PC-9 (cell line): ENCODE data around the gene PBX4. TPM values are rescaled to one million over a fixed set of nuclear protein-coding genes. Genes with fewer than 3 reads are reported as not detected.

Experiments
- BruUV-seq: library from RNA; stranded (reverse); fragments of 400-500 nt; replicated peaks from 2 replicates; lab custom pipeline; 2021; lab: Mats Ljungman, UMichigan
- CTCF ChIA-PET: fragments of 300-600 bp; sonication (Branson Sonifier 250); formaldehyde crosslinking; loops from one replicate; lab custom pipeline; 2022; ENCODE audit warnings: antibody characterized with exemption; lab: Charles Lee
- POLR2A ChIA-PET: fragments of 300-600 bp; sonication (Branson Sonifier 250); formaldehyde crosslinking; loops from one replicate; lab custom pipeline; 2022; ENCODE audit warnings: antibody characterized with exemption; ENCODE audit not compliant: unreplicated experiment; lab: Charles Lee
- DNase-seq, 2 experiments: peaks; one replicate each; pipeline versions ENCODE4 v3.0.0 to v3.0.0-alpha.2; 2015 to 2022; ENCODE audit warnings: mixed read lengths in 1 of 2
- H2AFZ ChIP-seq: fragments of 200-600 bp; sonication (generic); 2 replicates; pipeline ENCODE4 v1.8.1; 2017; ENCODE audit warnings: antibody characterized with exemption
- H3F3A ChIP-seq: fragments of 200-600 bp; sonication (generic); 2 replicates; pipeline ENCODE4 v1.8.1; 2017; ENCODE audit warnings: antibody characterized with exemption, mild to moderate bottlenecking, low read depth; ENCODE audit not compliant: insufficient read depth
- H3K27ac ChIP-seq: fragments of 200-600 bp; sonication (generic); 2 replicates; pipeline ENCODE4 v1.6.1; 2016; ENCODE audit warnings: mixed run types
- H3K27me3 ChIP-seq: fragments of 200-600 bp; sonication (generic); 2 replicates; pipeline ENCODE4 v1.6.1; 2016; ENCODE audit warnings: low read depth, mixed run types; ENCODE audit not compliant: insufficient read depth
- H3K36me3 ChIP-seq: fragments of 200-600 bp; sonication (generic); 2 replicates; pipeline ENCODE4 v1.6.1; 2016; ENCODE audit warnings: low read depth, mixed run types
- H3K4me1 ChIP-seq: fragments of 200-600 bp; sonication (generic); replicated peaks from 2 replicates; pipeline ENCODE4 v1.6.1; 2016; ENCODE audit warnings: mixed run types; ENCODE audit not compliant: insufficient read depth
- H3K4me2 ChIP-seq: fragments of 200-600 bp; sonication (generic); 2 replicates; pipeline ENCODE4 v1.6.1; 2017; ENCODE audit warnings: mixed run types
- H3K4me3 ChIP-seq: fragments of 200-600 bp; sonication (generic); 2 replicates; pipeline ENCODE4 v1.6.1; 2016; ENCODE audit warnings: mixed run types
- H3K79me2 ChIP-seq: fragments of 200-600 bp; sonication (generic); 2 replicates; pipeline ENCODE4 v1.6.1; 2017; ENCODE audit warnings: low read depth, mixed run types
- H3K9me2 ChIP-seq: fragments of 200-600 bp; sonication (generic); 2 replicates; pipeline ENCODE4 v1.8.1; 2017; ENCODE audit warnings: mild to moderate bottlenecking; ENCODE audit not compliant: insufficient read depth
- H3K9me3 ChIP-seq: fragments of 200-600 bp; sonication (generic); 2 replicates; pipeline ENCODE4 v1.8.1; 2016; ENCODE audit warnings: low read depth; ENCODE audit not compliant: insufficient read depth
- H4K20me1 ChIP-seq: fragments of 200-600 bp; sonication (generic); 2 replicates; pipeline ENCODE4 v1.8.1; 2017; ENCODE audit not compliant: insufficient read depth
- CTCF ChIP-seq: fragments of 200-600 bp; sonication (generic); conservative IDR thresholded peaks from 2 replicates; pipeline ENCODE4 v1.6.1; 2017; ENCODE audit warnings: mixed run types, antibody characterized with exemption, mild to moderate bottlenecking, moderate library complexity
- EZH2 ChIP-seq: fragments of 200-600 bp; sonication (generic); IDR thresholded peaks from 2 replicates; pipeline ENCODE4 v1.8.0; 2017; ENCODE audit warnings: antibody characterized with exemption, low read depth
- intact Hi-C: fragments of 100-400 bp; cut with micrococcal nuclease; formaldehyde crosslinking; loops from one replicate; pipeline ENCODE4 v1.10.0; 2022; ENCODE audit not compliant: unreplicated experiment
- total RNA-seq: library from RNA; stranded (reverse); gene quantifications from 2 replicates; pipeline ENCODE4 v1.2.3, GENCODE V29; 2021

Gene PBX4
- total RNA-seq, 1 experiment from 2014 or later = 5.7 TPM

- Histone ChIP-seq H3K4me3 (no peak overlapping the region), H3K36me3 (peaks cover 12% of the 10 kb centered on the region; the same call in 1 of the 2 replicates), H2AFZ (no peak overlapping the region), H4K20me1 (no peaks in the 10 kb centered on the region), H3K27ac (no peak overlapping the region), H3K9me3 (no peaks in the 10 kb centered on the region), H3K9me2 (no peaks in the 10 kb centered on the region), H3K4me2 (no peak overlapping the region), H3K27me3 (no peaks in the 10 kb centered on the region), H3F3A (peaks cover 33% of the 10 kb centered on the region; the same call in 1 of the 2 replicates), H3K79me2 (no peaks in the 10 kb centered on the region), H3K4me1 (no peaks in the 10 kb centered on the region)
- CTCF ChIA-PET = no interaction called here
- no TSS peak for BruUV-seq
- POLR2A ChIA-PET = no interaction called here
- TF ChIP-seq EZH2 (no peak), CTCF (no peak)
- intact Hi-C loops = no loop called here
- no peak for DNase-seq
These were observed 14.2 kb upstream of the PBX4 start for GRCh38 chr19:19632661-19633060.

GRCh38 chr19:19631346-19631745 is 12.9 kb upstream of the PBX4 start:
- Histone ChIP-seq H3K36me3 (peaks cover 12% of the 10 kb centered on the region; the same call in 1 of the 2 replicates), H3K79me2 (no peaks in the 10 kb centered on the region), H3K9me2 (no peaks in the 10 kb centered on the region), H3K27me3 (no peaks in the 10 kb centered on the region), H3K4me3 (no peak overlapping the region), H4K20me1 (no peaks in the 10 kb centered on the region), H3F3A (peaks cover 39% of the 10 kb centered on the region; the same call in 1 of the 2 replicates), H3K4me2 (no peak overlapping the region), H3K27ac (no peak overlapping the region), H3K4me1 (peaks cover 5% of the 10 kb centered on the region; the same call in 1 of the 2 replicates), H3K9me3 (no peaks in the 10 kb centered on the region), H2AFZ (no peak overlapping the region)
- intact Hi-C loops = no loop called here
- TF ChIP-seq EZH2 = no peak
- TF ChIP-seq CTCF = no peak
- ChIA-PET CTCF (no interaction called here), POLR2A (interaction anchor here (0.5 to 0.6 kb wide), 2 partner anchors 275 to 326 kb away, joined by 4 to 6 read pairs; no protein-coding TSS in a partner anchor)
- BruUV-seq = no TSS peak
- DNase-seq = no peak

GRCh38 chr19:19630426-19630825 is 11.9 kb upstream of the PBX4 start:
- CTCF ChIA-PET = no interaction called here
- Histone ChIP-seq H3K27ac (no peak overlapping the region), H2AFZ (no peak overlapping the region), H3K4me1 (peaks cover 5% of the 10 kb centered on the region; the same call in 1 of the 2 replicates), H3F3A (peaks cover 39% of the 10 kb centered on the region; the same call in 1 of the 2 replicates), H4K20me1 (no peaks in the 10 kb centered on the region), H3K4me2 (no peak overlapping the region), H3K9me3 (no peaks in the 10 kb centered on the region), H3K9me2 (no peaks in the 10 kb centered on the region), H3K36me3 (peaks cover 12% of the 10 kb centered on the region; the same call in 1 of the 2 replicates), H3K27me3 (no peaks in the 10 kb centered on the region), H3K4me3 (no peak overlapping the region), H3K79me2 (no peaks in the 10 kb centered on the region)
- no TSS peak for BruUV-seq
- POLR2A ChIA-PET = no interaction called here
- TF ChIP-seq EZH2 = no peak
- no peak for TF ChIP-seq CTCF
- DNase-seq = no peak
- intact Hi-C loops = no loop called here
